Heart left ventricle (tissue), 13 donors: ENCODE results near the gene CA9.

ENCODE experiments used
- CTCF ChIP-seq, 12 donors: fragments of 200-600 bp; sonication (generic) in 4 of 12; IDR thresholded peaks; one replicate each; pipeline versions ENCODE4 v1.5.0 to v1.8.0; 2018 to 2022; ENCODE audit warnings: antibody characterized with exemption in 12 of 12, mild to moderate bottlenecking in 5 of 12
- POLR2A ChIP-seq, 2 donors: fragments of 450-650 bp; IDR thresholded peaks; one replicate each; pipeline ENCODE4 v1.6.1; 2017; ENCODE audit warnings: antibody characterized with exemption in 2 of 2, mild to moderate bottlenecking in 2 of 2, moderate library complexity in 2 of 2
- donor health status: ischemic (EF 13 %, LVEDD 7.1; RV severe dilation, severe dysfunction).
- donor health status: DM: no; HTN: yes; CAD: no.
- donor health status: DM: no; HTN: no; CAD: no.
- donor health status: ischemic (EF 25% LVEDD 6.9; RV normal size, moderate dysfunction).
- donor health status: ischemic (EF 25% LVEDD 5.7; RV mildly dilated, moderate dysfunction).
- donor health status: ischemic (EF 35%, LVEDD 5.7; RV mildly dilated, moderate dysfunction).
- donor health status: nonischemic (EF 11% LVEDD 7.7; RV severe dilation, severe dysfunction).
- donor health status: DM: yes; HTN: yes; CAD: no.
- donor health status: PGD.
- donor health status: ischemic (EF 29% LVEDD 5.4; RV normal size, mild dysfunction).
- donor health status: nonischemic (EF 23%, LVEDD 6.1; RV moderate dilation, normal function).

- TF ChIP-seq POLR2A (IDR thresholded peaks at IDR 0.05) (no peak), CTCF (IDR thresholded peaks at IDR 0.05) (no peak)
Measured at GRCh38 chr9:35714579-35715252, 41.0 kb downstream of the CA9 start.
